GM21737 (cell line): ENCODE data around the gene NDUFA7.
"Not testable (repeated sequence)": the region's sequence is repeated elsewhere in the genome, so short reads cannot be mapped to it uniquely, and the experiment has no call there.

Experiments used
- ATAC-seq: cut with Tn5 transposase; IDR thresholded peaks from one replicate; pipeline ENCODE4 v1.9.1; 2021; ENCODE audit warnings: mild to moderate bottlenecking, moderate library complexity; ENCODE audit not compliant: unreplicated experiment

The NDUFA7 gene

GRCh38 chr19:8269724-8270123, 51.5 kb downstream of the NDUFA7 start:
- no peak for ATAC-seq

- ATAC-seq = no peak
Observed at GRCh38 chr19:8265872-8266271, 55.3 kb downstream of the NDUFA7 start.

- ATAC-seq = not testable (repeated sequence)
Observed at GRCh38 chr19:8264248-8264647, 56.9 kb downstream of the NDUFA7 start.

- ATAC-seq = no peak
Observed at GRCh38 chr19:8262431-8262830, 58.7 kb downstream of the NDUFA7 start.

- ATAC-seq = no peak
Observed at GRCh38 chr19:8261881-8262280, 59.3 kb downstream of the NDUFA7 start.

GRCh38 chr19:8261347-8261746, 59.8 kb downstream of the NDUFA7 start:
- no peak for ATAC-seq
